Endometrial microvascular endothelial cells (primary cell): ENCODE measurements around the gene ABHD13. TPM values are rescaled to one million over a fixed set of nuclear protein-coding genes. Genes with fewer than 3 reads are reported as not detected.

Experiments
- in situ Hi-C: cut with HindIII; loops from 2 replicates; pipeline ENCODE4 v1.10.0; 2017; ENCODE audit warnings: low sequenced_read_pairs, low pct_unique_long_range_greater_than_20kb; ENCODE audit errors: inconsistent ontology term
- total RNA-seq: library from RNA; depleted of rRNA; stranded (reverse); fragments of >200 nt; gene quantifications from one replicate; pipeline ENCODE4 v1.2.3, GENCODE V29; 2015; ENCODE audit errors: inconsistent ontology term

Gene ABHD13
- total RNA-seq, 1 donor from 2014 or later, result 8.1 TPM

GRCh38 chr13:108273429-108274118 is 55.4 kb downstream of the ABHD13 start:
- in situ Hi-C loops, result no loop called here

- in situ Hi-C loops, result no loop called here
Observed at GRCh38 chr13:108274718-108275117, 56.5 kb downstream of the ABHD13 start.

GRCh38 chr13:108276060-108276459 is 57.9 kb downstream of the ABHD13 start:
- in situ Hi-C loops, result no loop called here

GRCh38 chr13:108278466-108278865 is 60.3 kb downstream of the ABHD13 start:
- in situ Hi-C loops, result no loop called here

GRCh38 chr13:108281901-108282300 is 63.7 kb downstream of the ABHD13 start:
- in situ Hi-C loops, result no loop called here

GRCh38 chr13:108283110-108283509 is 64.9 kb downstream of the ABHD13 start:
- in situ Hi-C loops, result no loop called here

Other genes starting within 250 kb of the ABHD13 start
- gene LIG4, start 2.9 kb upstream of the ABHD13 start, total RNA-seq, result 13.9 TPM
- gene TNFSF13B, start 51.3 kb downstream of the ABHD13 start, total RNA-seq, result not detected